Stimulated activated CD4-positive, alpha-beta T cell treated with anti-CD3 and anti-CD28 coated beads, Interleukin-1b, Interleukin-23, amount 100 ng/mL, for 4 hours (primary cell): ENCODE data around the gene VTI1B.

Experiments
- DNase-seq, 2 donors: peaks; one replicate each; pipeline ENCODE4 v3.0.0-alpha.2; 2020; ENCODE audit warnings: low read depth in 2 of 2

The VTI1B gene

GRCh38 chr14:67679006-67679405 lies 4.6 kb upstream of the VTI1B start:
- no peak for DNase-seq

GRCh38 chr14:67675219-67675582 lies 769 bp upstream of the VTI1B start:
- no peak for DNase-seq

- DNase-seq: peak in 1 of 2 donors; percentile 46
These were observed 323 bp downstream of the VTI1B start for GRCh38 chr14:67674139-67674479.

- DNase-seq: no peak
These were observed 981 bp downstream of the VTI1B start for GRCh38 chr14:67673451-67673850.

- DNase-seq: no peak
These were observed 5.9 kb downstream of the VTI1B start for GRCh38 chr14:67668559-67668958.

GRCh38 chr14:67666750-67667449 lies 7.5 kb downstream of the VTI1B start:
- DNase-seq: peak in 1 of 2 donors; percentile 18

- DNase-seq: no peak
These were observed 8.6 kb downstream of the VTI1B start for GRCh38 chr14:67665868-67666267.

- no peak for DNase-seq
These were observed 10.8 kb downstream of the VTI1B start for GRCh38 chr14:67663633-67664032.

GRCh38 chr14:67653651-67654280 lies 20.7 kb downstream of the VTI1B start:
- no peak for DNase-seq

GRCh38 chr14:67652189-67652588 lies 22.2 kb downstream of the VTI1B start:
- no peak for DNase-seq

- DNase-seq: no peak
These were observed 23.7 kb downstream of the VTI1B start for GRCh38 chr14:67650694-67651093.

- DNase-seq: no peak
These were observed 24.3 kb downstream of the VTI1B start for GRCh38 chr14:67650151-67650550.

- no peak for DNase-seq
These were observed 28.3 kb downstream of the VTI1B start for GRCh38 chr14:67646131-67646530.

- DNase-seq: no peak
These were observed 29.0 kb downstream of the VTI1B start for GRCh38 chr14:67645414-67645813.

- DNase-seq: no peak
These were observed 30.0 kb downstream of the VTI1B start for GRCh38 chr14:67644428-67644827.

GRCh38 chr14:67643713-67644112 lies 30.7 kb downstream of the VTI1B start:
- DNase-seq: no peak

GRCh38 chr14:67641902-67642749 lies 32.3 kb downstream of the VTI1B start:
- DNase-seq: no peak

GRCh38 chr14:67641480-67641879 lies 33.0 kb downstream of the VTI1B start:
- no peak for DNase-seq

GRCh38 chr14:67638642-67639041 lies 35.8 kb downstream of the VTI1B start:
- DNase-seq: no peak

GRCh38 chr14:67636361-67636919 lies 38.0 kb downstream of the VTI1B start:
- no peak for DNase-seq

- DNase-seq: no peak
These were observed 40.8 kb downstream of the VTI1B start for GRCh38 chr14:67633451-67634147.

GRCh38 chr14:67630938-67631337 lies 43.5 kb downstream of the VTI1B start:
- no peak for DNase-seq
